Stomach (tissue), 9 donors: ENCODE results near the gene CDK7. TPM values are rescaled to one million over a fixed set of nuclear protein-coding genes. Genes with fewer than 3 reads are reported as not detected.
A peak's percentile ranks its signal among the peaks of the same experiment; 100 is the strongest.
"Not testable (repeated sequence)": the region's sequence is repeated elsewhere in the genome, so short reads cannot be mapped to it uniquely, and the experiment has no call there.

Experiments
- DNase-seq, 2 donors: peaks; one replicate each; pipeline versions ENCODE4 v3.0.0 to v3.0.0-alpha.2; 2013 to 2019
- H3K27ac ChIP-seq, 5 donors: fragments of 200-600 bp in 4 of 5; sonication (generic) in 4 of 5; one replicate each; pipeline ENCODE4 v1.5.1; 2013 to 2019; ENCODE audit warnings: mild to moderate bottlenecking in 1 of 5, moderate library complexity in 1 of 5
- H3K27me3 ChIP-seq, 3 donors: fragments of 200-600 bp; sonication (generic); one replicate each; pipeline ENCODE4 v1.5.1; 2017 to 2019; ENCODE audit warnings: mixed run types in 1 of 3
- H3K36me3 ChIP-seq, 4 donors: fragments of 200-600 bp; sonication (generic); 1 replicate in 3 of 4; 2 replicates in 1 of 4; pipeline ENCODE4 v1.5.1; 2016 to 2019
- H3K4me1 ChIP-seq, 4 donors: fragments of 200-600 bp; sonication (generic); one replicate each; pipeline ENCODE4 v1.5.1; 2016 to 2019
- H3K4me3 ChIP-seq, 4 donors: fragments of 200-600 bp; sonication (generic) in 3 of 4; one replicate each; pipeline ENCODE4 v1.5.1; 2016 to 2019; ENCODE audit warnings: mild to moderate bottlenecking in 1 of 4
- H3K9me3 ChIP-seq, 4 donors: fragments of 200-600 bp; sonication (generic); one replicate each; pipeline ENCODE4 v1.5.1; 2016 to 2019
- CTCF ChIP-seq, 7 experiments: fragments of 450-650 bp in 4 of 7; fragments of 200-600 bp in 3 of 7; sonication (generic) in 3 of 7; IDR thresholded peaks; one replicate each; pipeline ENCODE4 v1.5.1; 2016 to 2019; ENCODE audit warnings: antibody characterized with exemption in 7 of 7, control low read depth in 2 of 7, mild to moderate bottlenecking in 1 of 7
- EP300 ChIP-seq: sonication (generic); formaldehyde crosslinking; IDR thresholded peaks from one replicate; pipeline ENCODE4 v1.6.1; 2017; ENCODE audit warnings: antibody characterized with exemption
- POLR2A ChIP-seq, 4 donors: fragments of 450-650 bp; IDR thresholded peaks; one replicate each; pipeline ENCODE4 v1.6.1; 2016; ENCODE audit warnings: antibody characterized with exemption in 4 of 4, control low read depth in 2 of 4, mild to moderate bottlenecking in 1 of 4, moderate library complexity in 1 of 4
- POLR2AphosphoS5 ChIP-seq, 3 donors: sonication (generic); formaldehyde crosslinking; IDR thresholded peaks; one replicate each; pipeline ENCODE4 v1.6.1; 2016; ENCODE audit warnings: antibody characterized with exemption in 3 of 3
- WGBS, 5 donors: extraction: QIAGEN DNeasy Blood & Tissue Kit in 3 of 5; methylation state at CpG; one replicate each; pipeline versions ENCODE4 v1.1.5 to v1.1.7; 2013 to 2018; 5-methylcytosine and 5-hydroxymethylcytosine counted together
- intact Hi-C: fragments of 100-400 bp; cut with DNase I; formaldehyde crosslinking; loops from one replicate; pipeline ENCODE4 v1.15.1; 2023; ENCODE audit warnings: low total_unique reads
- polyA plus RNA-seq, 3 donors: library from polyadenylated mRNA; stranded (reverse); fragments of 200-250 nt; gene quantifications; one replicate each; pipeline ENCODE4 v1.2.3, GENCODE V29; 2013
- total RNA-seq, 5 donors: library from RNA; depleted of rRNA; stranded (reverse); fragments of >200 nt; gene quantifications; one replicate each; pipeline versions ENCODE4 v1.1.0 to v1.2.3, GENCODE V29; 2014 to 2016
- donor health status: healthy with polysubstance abuse.
- donor health status: Bipolar disorder and iron deficiency.
- donor health status: healthy.

The CDK7 gene
- total and polyA plus RNA-seq, 8 donors = 5.8 to 51.4 (median 24.0) TPM; not detected in 2

DNA sequence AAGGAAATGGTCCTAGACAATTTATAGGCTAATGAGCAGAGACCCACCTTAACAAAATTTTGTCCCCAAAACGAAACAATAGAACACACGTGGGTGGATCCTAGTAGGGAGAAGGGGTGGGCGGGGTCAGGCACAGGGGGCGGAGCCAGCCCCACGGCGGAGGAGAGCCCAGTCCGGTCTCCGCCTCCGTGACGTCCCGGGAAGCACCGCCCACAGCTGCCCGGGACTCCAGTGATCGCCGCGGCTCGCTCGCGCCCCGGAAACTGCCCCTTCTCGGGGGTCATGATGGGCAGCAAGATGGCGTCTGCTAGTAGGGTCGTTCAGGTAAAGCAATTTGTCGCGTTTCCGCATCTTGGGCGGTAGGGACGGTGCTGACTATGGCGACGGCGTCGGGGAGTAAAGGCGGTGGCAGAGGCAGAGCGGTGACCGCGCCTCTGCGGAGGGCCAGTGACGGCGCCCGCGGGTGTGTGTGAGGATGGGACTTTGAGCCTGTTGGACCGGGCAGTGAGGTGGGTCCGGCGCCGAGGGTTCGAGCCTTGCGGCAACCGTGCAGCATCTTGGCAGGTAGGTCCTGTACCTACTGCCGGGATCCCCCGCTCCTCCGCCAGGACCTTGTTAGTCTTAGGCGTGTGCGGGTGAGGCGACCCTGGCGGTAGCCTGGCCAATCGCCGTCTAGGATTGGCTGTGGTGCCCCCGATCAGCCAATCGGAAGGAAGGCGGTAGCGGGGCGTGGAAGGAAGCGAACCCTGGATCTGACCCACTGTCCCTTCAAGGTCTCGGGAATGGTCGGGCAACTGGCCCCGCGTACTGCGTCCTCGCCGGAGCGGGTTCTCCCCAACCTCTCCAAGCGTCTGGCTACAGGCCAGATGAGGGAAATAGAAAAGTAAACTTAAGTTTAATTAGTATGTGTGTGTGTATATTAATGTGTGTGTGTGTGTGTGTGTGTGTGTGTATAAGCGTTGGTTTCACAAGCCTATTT is 16.8 kb upstream of the CDK7 start:
- intact Hi-C loops = no loop called here
- peak overlapping the region; percentile 95 to 98 (median 97) for H3K27ac ChIP-seq
- WGBS, 5 donors = 0 to 1% (median 0%) methylated on average over 28 to 73 of the region's 73 CpGs

DNA sequence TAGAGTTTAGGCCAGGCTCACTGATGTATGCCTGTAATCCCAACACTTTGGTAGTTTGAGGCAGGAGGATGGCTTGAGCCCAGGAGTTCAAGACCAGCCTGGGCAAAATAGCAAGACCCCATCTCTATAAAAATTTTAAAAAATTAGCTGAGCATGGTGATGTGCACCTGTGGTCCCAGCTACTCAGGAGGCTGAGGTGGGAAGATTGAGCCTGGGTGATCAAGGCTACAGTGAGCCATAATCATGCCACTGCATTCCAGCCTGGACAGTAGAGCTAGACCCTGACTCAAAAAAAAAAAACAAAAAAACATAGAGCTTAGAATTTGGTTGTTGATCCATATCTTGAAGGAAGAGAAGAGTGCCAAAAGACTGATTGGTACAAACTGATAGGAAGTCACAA is 14.7 kb upstream of the CDK7 start:
- intact Hi-C loops = no loop called here
- TF ChIP-seq POLR2A (IDR thresholded peaks at IDR 0.05) (no peak), EP300 (no peak), CTCF (IDR thresholded peaks at IDR 0.05) (no peak), POLR2AphosphoS5 (IDR thresholded peaks at IDR 0.05) (no peak)
- Histone ChIP-seq H3K36me3 (peaks cover 0 to 9% (median 6%) of the 10 kb centered on the region in 4 donors), H3K4me3 (no peak overlapping the region), H3K27ac (no peak overlapping the region), H3K4me1 (peaks cover 9 to 23% (median 19%) of the 10 kb centered on the region in 4 donors), H3K9me3 (no peaks in the 10 kb centered on the region), H3K27me3 (no peaks in the 10 kb centered on the region)
- no peak for DNase-seq

More for the DNA sequence above, 16.8 kb upstream of the CDK7 start:
- TF ChIP-seq POLR2A (IDR thresholded peaks at IDR 0.05) (peak in 1 of 4 donors; percentile 89), POLR2AphosphoS5 (IDR thresholded peaks at IDR 0.05) (peak; percentile 76 to 91 (median 91)), EP300 (no peak), CTCF (IDR thresholded peaks at IDR 0.05) (peak in 4 of 7 experiments; percentile 19 to 60 (median 29))
- no peaks in the 10 kb centered on the region for H3K36me3 ChIP-seq
- H3K4me1 ChIP-seq = peaks cover 9 to 23% (median 19%) of the 10 kb centered on the region in 4 donors
- peak overlapping the region; percentile 84 to 99 (median 99) for H3K4me3 ChIP-seq
- peak; percentile 98 to 99 for DNase-seq
- H3K9me3 ChIP-seq = no peaks in the 10 kb centered on the region
- H3K27me3 ChIP-seq = no peaks in the 10 kb centered on the region

- H3K36me3 ChIP-seq = peaks cover 0 to 12% (median 9%) of the 10 kb centered on the region in 4 donors
- 92 to 98% (median 96%) methylated on average over 17 to 18 of the region's 18 CpGs for WGBS, 5 donors
- DNase-seq, H3K9me3 ChIP-seq, intact Hi-C loops, H3K4me3 ChIP-seq, H3K27ac ChIP-seq, H3K27me3 ChIP-seq: not testable (repeated sequence)
- H3K4me1 ChIP-seq = peaks cover 9 to 23% (median 19%) of the 10 kb centered on the region in 4 donors
Measured at GRCh38 chr5:69220371-69220770, 14.3 kb upstream of the CDK7 start.

DNA sequence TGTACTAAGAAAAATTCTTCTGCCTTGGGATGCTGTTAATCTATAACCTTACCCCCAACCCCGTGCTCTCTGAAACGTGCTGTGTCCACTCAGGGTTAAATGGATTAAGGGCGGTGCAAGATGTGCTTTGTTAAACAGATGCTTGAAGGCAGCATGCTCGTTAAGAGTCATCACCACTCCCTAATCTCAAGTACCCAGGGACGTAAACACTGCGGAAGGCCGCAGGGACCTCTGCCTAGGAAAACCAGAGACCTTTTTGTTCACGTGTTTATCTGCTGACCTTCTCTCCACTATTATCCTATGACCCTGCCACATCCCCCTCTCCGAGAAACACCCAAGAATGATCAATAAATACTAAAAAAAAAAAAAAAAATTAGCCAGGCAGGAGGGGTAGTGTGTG is 13.9 kb upstream of the CDK7 start:
- DNase-seq, H3K27ac ChIP-seq, H3K27me3 ChIP-seq, intact Hi-C loops, H3K4me3 ChIP-seq, H3K9me3 ChIP-seq: not testable (repeated sequence)
- Histone ChIP-seq H3K4me1 (peaks cover 9 to 23% (median 19%) of the 10 kb centered on the region in 4 donors), H3K36me3 (peaks cover 0 to 12% (median 10%) of the 10 kb centered on the region in 4 donors)
- 67 to 83% (median 73%) methylated on average over 5 to 9 of the region's 9 CpGs for WGBS, 5 donors

DNA sequence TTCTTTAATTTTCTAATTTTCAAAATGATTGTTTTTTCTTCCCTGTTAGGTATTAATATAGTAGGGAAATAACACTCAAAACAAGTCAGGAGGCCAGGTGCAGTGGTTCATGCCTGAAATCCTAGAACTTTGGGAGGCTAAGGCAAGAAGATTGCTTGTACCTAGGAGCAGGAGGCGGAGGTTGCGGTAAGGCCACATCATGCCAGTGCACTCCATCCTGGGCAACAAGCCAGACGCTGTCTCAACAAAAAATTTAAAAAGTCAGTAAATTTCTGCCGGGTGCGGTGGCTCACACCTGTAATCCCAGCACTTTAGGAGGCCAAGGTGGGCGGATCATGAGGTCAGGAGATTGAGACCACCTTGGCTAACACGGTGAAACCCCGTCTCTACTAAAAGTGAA is 10.2 kb upstream of the CDK7 start:
- TF ChIP-seq EP300 (no peak), POLR2A (IDR thresholded peaks at IDR 0.05) (no peak), CTCF (IDR thresholded peaks at IDR 0.05) (no peak), POLR2AphosphoS5 (IDR thresholded peaks at IDR 0.05) (no peak)
- Histone ChIP-seq H3K9me3 (no peaks in the 10 kb centered on the region), H3K36me3 (peaks cover 17 to 45% (median 43%) of the 10 kb centered on the region in 4 donors), H3K27me3 (no peaks in the 10 kb centered on the region), H3K4me3 (no peak overlapping the region), H3K27ac (no peak overlapping the region), H3K4me1 (peaks cover 0 to 4% (median 1%) of the 10 kb centered on the region in 4 donors)
- no peak for DNase-seq
- WGBS, 5 donors = 91 to 97% (median 96%) methylated on average over 8 of the region's 8 CpGs
- intact Hi-C loops = no loop called here
